ENCODE data around the gene PGLYRP2.
"Not testable (repeated sequence)": the region's sequence is repeated elsewhere in the genome, so short reads cannot be mapped to it uniquely, and the experiment has no call there.

The PGLYRP2 gene

GRCh38 chr19:15487038-15487437, 7.7 kb upstream of the PGLYRP2 start:
- DNase-seq (ENCODE audit: low spot score): no peak

- not testable (repeated sequence) for DNase-seq (ENCODE audit: low spot score)
These were observed 6.5 kb upstream of the PGLYRP2 start for GRCh38 chr19:15485768-15486167.

- not testable (repeated sequence) for DNase-seq (ENCODE audit: low spot score)
These were observed 1.7 kb upstream of the PGLYRP2 start for GRCh38 chr19:15480996-15481395.

GRCh38 chr19:15476325-15476724, 3.0 kb downstream of the PGLYRP2 start:
- no peak for DNase-seq (ENCODE audit: low spot score)

- DNase-seq (ENCODE audit: low spot score): no peak
These were observed 3.7 kb downstream of the PGLYRP2 start for GRCh38 chr19:15475611-15476010.

- no peak for DNase-seq (ENCODE audit: low spot score)
These were observed 4.1 kb downstream of the PGLYRP2 start for GRCh38 chr19:15475169-15475568.

- not testable (repeated sequence) for DNase-seq (ENCODE audit: low spot score)
These were observed 5.5 kb downstream of the PGLYRP2 start for GRCh38 chr19:15473821-15474220.

GRCh38 chr19:15471639-15472101, 7.6 kb downstream of the PGLYRP2 start:
- no peak for DNase-seq (ENCODE audit: low spot score)

- no peak for DNase-seq (ENCODE audit: low spot score)
These were observed 9.6 kb downstream of the PGLYRP2 start for GRCh38 chr19:15469513-15470297.

GRCh38 chr19:15468675-15469512, 10.4 kb downstream of the PGLYRP2 start:
- no peak for DNase-seq (ENCODE audit: low spot score)

- no peak for DNase-seq (ENCODE audit: low spot score)
These were observed 11.5 kb downstream of the PGLYRP2 start for GRCh38 chr19:15467734-15468214.

- no peak for DNase-seq (ENCODE audit: low spot score)
These were observed 12.2 kb downstream of the PGLYRP2 start for GRCh38 chr19:15466851-15467733.

- no peak for DNase-seq (ENCODE audit: low spot score)
These were observed 14.6 kb downstream of the PGLYRP2 start, which contains the start of gene RASAL3 for GRCh38 chr19:15464394-15465385. TSS of gene RASAL3 (minus strand) at chr19:15464544. CDS start at chr19:15464358, 186 bp downstream.

- DNase-seq (ENCODE audit: low spot score): no peak
These were observed 15.4 kb downstream of the PGLYRP2 start for GRCh38 chr19:15463861-15464371.

- DNase-seq (ENCODE audit: low spot score): no peak
These were observed 17.6 kb downstream of the PGLYRP2 start for GRCh38 chr19:15461694-15462093.

- no peak for DNase-seq (ENCODE audit: low spot score)
These were observed 21.4 kb downstream of the PGLYRP2 start for GRCh38 chr19:15457701-15458484.

- DNase-seq (ENCODE audit: low spot score): no peak
These were observed 22.2 kb downstream of the PGLYRP2 start for GRCh38 chr19:15456871-15457700.

GRCh38 chr19:15456441-15456840, 22.9 kb downstream of the PGLYRP2 start:
- no peak for DNase-seq (ENCODE audit: low spot score)

Measured in AG08395 (cell line).